Upper lobe of right lung (tissue), 1 donor: Measurements from ENCODE around the gene NLGN1. TPM values are rescaled to one million over a fixed set of nuclear protein-coding genes. Genes with fewer than 3 reads are reported as not detected.

Experiments used
- ATAC-seq: fragments of 200-7000 bp; cut with Tn5 transposase; one replicate; pipeline ENCODE4 v1.9.1; 2020; ENCODE audit warnings: mild to moderate bottlenecking, moderate library complexity
- DNase-seq: peaks from one replicate; pipeline ENCODE4 v3.0.0-alpha.2; 2020
- H3K27ac ChIP-seq: fragments of 200-600 bp; one replicate; pipeline ENCODE4 v1.8.0; 2022
- H3K27me3 ChIP-seq: fragments of 200-600 bp; one replicate; pipeline ENCODE4 v1.8.0; 2022; ENCODE audit warnings: mild to moderate bottlenecking
- H3K36me3 ChIP-seq: fragments of 200-600 bp; one replicate; pipeline ENCODE4 v1.8.0; 2022
- H3K4me1 ChIP-seq: fragments of 200-600 bp; one replicate; pipeline ENCODE4 v1.8.0; 2022
- H3K4me3 ChIP-seq: fragments of 200-600 bp; one replicate; pipeline ENCODE4 v1.8.0; 2022; ENCODE audit warnings: mild to moderate bottlenecking
- H3K9me3 ChIP-seq: fragments of 200-600 bp; one replicate; pipeline ENCODE4 v1.8.0; 2022
- CTCF ChIP-seq: fragments of 200-600 bp; IDR thresholded peaks from one replicate; pipeline ENCODE4 v1.8.0; 2022; ENCODE audit warnings: antibody characterized with exemption
- intact Hi-C: fragments of 100-400 bp; cut with DNase I; formaldehyde crosslinking; loops from one replicate; pipeline ENCODE4 v1.11.0; 2022
- total RNA-seq: library from RNA; stranded (reverse); fragmentation: NEBNext Ultra II Directional; extraction: Animal tissue kit (Norgen Biotek cat#: 25700); gene quantifications from one replicate; pipeline ENCODE4 v1.2.1, GENCODE V29; 2021
- donor health status: DM: no; HTN: yes; CAD: no; lungs with severe emphysema.

NLGN1 gene
- total RNA-seq, 1 donor from 2014 or later = 3.3 TPM

GRCh38 chr3:173709026-173709425 lies 311.5 kb downstream of the NLGN1 start:
- Histone ChIP-seq H3K4me3 (no peak overlapping the region), H3K27me3 (no peaks in the 10 kb centered on the region), H3K27ac (no peak overlapping the region), H3K9me3 (no peaks in the 10 kb centered on the region), H3K4me1 (no peaks in the 10 kb centered on the region), H3K36me3 (no peaks in the 10 kb centered on the region)
- DNase-seq = no peak
- no peak for ATAC-seq
- intact Hi-C loops = no loop called here
- no peak for TF ChIP-seq CTCF

DNA sequence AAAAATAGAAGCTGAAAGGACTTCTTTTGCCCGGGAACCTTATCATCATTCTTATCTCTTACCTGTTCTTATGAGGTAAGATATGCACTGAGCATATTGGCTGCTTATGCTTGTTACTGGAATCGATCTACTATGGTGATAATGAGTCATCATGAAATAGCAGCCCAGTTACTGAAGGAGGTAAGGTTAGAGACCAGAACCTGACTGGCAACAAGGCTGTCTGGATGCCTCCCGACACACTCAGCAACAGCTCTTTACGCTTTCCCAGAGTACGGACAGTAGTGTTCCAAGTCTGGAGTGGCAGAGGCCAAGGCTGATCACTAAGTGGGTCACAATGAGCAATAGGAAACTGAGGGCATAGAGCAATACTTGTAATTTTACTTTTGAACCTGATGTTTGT lies 314.1 kb downstream of the NLGN1 start:
- H3K4me1 ChIP-seq = no peaks in the 10 kb centered on the region
- peak; percentile 83 for ATAC-seq
- intact Hi-C loops = no loop called here
- no peak for TF ChIP-seq CTCF
- H3K27me3 ChIP-seq = no peaks in the 10 kb centered on the region
- no peaks in the 10 kb centered on the region for H3K9me3 ChIP-seq
- DNase-seq = no peak
- H3K36me3 ChIP-seq = no peaks in the 10 kb centered on the region
- H3K27ac ChIP-seq = no peak overlapping the region
- no peak overlapping the region for H3K4me3 ChIP-seq

DNA sequence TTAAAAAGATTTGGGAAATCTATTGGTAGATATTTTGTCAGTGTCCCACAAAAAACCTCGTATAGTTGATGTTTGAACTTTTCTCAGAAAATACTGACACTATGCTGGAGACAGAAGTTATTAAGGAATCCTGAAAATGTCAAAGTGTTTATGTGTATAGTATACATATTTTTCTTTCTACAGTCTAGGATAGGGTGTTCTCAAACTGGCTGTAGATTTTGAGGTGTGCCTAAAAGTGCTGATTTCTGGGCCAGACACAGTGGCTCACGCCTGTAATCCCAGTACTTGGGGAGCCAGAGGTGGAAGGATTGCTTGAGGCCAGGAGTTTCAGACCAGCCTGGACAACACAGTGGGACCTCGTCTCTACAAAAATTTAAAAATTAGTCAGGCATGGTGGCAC lies 322.0 kb downstream of the NLGN1 start:
- no peaks in the 10 kb centered on the region for H3K27me3 ChIP-seq
- intact Hi-C loops = no loop called here
- no peak for DNase-seq
- H3K9me3 ChIP-seq = no peaks in the 10 kb centered on the region
- H3K27ac ChIP-seq = no peak overlapping the region
- H3K36me3 ChIP-seq = no peaks in the 10 kb centered on the region
- no peaks in the 10 kb centered on the region for H3K4me1 ChIP-seq
- no peak for ATAC-seq
- TF ChIP-seq CTCF = no peak
- H3K4me3 ChIP-seq = no peak overlapping the region

DNA sequence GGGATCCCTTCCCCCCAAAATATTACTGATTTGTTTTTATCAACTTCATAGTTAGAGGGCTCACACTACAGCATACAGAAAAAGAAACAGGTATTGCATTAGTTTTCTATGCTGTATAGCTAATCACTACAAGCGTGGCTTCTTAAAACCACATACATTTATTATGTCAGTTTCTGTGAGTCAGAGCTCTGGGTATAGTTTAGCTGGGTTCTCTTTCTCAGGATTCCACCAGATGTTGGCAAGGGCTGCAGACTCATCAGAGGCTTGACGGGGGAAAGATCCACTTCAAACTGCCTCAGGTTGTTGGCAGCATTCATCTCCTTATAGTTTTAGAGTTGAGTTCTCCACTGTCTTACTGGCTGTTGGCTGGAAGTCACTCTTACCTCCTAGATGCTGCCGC lies 328.0 kb downstream of the NLGN1 start:
- intact Hi-C loops = no loop called here
- no peak for TF ChIP-seq CTCF
- Histone ChIP-seq H3K9me3 (no peaks in the 10 kb centered on the region), H3K4me1 (no peaks in the 10 kb centered on the region), H3K27me3 (no peaks in the 10 kb centered on the region), H3K27ac (no peak overlapping the region), H3K36me3 (no peaks in the 10 kb centered on the region), H3K4me3 (no peak overlapping the region)
- DNase-seq (no peak), ATAC-seq (no peak)

- no peak overlapping the region for H3K4me3 ChIP-seq
- no peaks in the 10 kb centered on the region for H3K36me3 ChIP-seq
- H3K9me3 ChIP-seq = no peaks in the 10 kb centered on the region
- H3K27ac ChIP-seq = no peak overlapping the region
- intact Hi-C loops = no loop called here
- TF ChIP-seq CTCF = no peak
- H3K27me3 ChIP-seq = no peaks in the 10 kb centered on the region
- ATAC-seq = no peak
- H3K4me1 ChIP-seq = no peaks in the 10 kb centered on the region
- DNase-seq = no peak
Measured at GRCh38 chr3:173730391-173730790, 332.8 kb downstream of the NLGN1 start.

DNA sequence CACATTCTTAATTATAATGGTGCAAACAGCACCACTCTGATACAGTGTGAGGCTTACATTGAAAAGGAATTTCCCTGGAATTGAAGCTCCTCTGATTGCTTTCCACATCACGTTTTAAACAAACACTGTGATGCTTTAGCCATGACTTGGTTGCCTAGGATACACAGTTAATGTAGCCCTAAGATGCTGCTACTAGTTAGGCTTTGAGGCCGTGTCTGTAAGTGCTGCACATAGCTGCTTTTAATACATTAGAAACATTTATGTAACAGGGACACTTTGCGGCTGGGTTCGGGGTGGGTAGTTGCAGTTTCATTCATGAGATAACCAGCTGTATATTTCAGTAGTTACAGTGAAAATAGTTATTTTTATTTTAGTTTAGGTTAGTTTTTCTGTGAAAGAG lies 334.7 kb downstream of the NLGN1 start:
- no peak overlapping the region for H3K27ac ChIP-seq
- H3K4me1 ChIP-seq = no peaks in the 10 kb centered on the region
- no peaks in the 10 kb centered on the region for H3K36me3 ChIP-seq
- TF ChIP-seq CTCF = no peak
- ATAC-seq (no peak), DNase-seq (no peak)
- intact Hi-C loops = no loop called here
- H3K4me3 ChIP-seq = no peak overlapping the region
- H3K9me3 ChIP-seq = no peaks in the 10 kb centered on the region
- no peaks in the 10 kb centered on the region for H3K27me3 ChIP-seq
